Body of pancreas (tissue), 4 donors: ENCODE results near the gene LYRM4. TPM values are rescaled to one million over a fixed set of nuclear protein-coding genes. Genes with fewer than 3 reads are reported as not detected.
A peak's percentile ranks its signal among the peaks of the same experiment; 100 is the strongest.

ENCODE experiments used
- ATAC-seq: fragments of 150-250 bp; one replicate; pipeline ENCODE4 v1.9.1; 2016
- DNase-seq, 4 donors: peaks; one replicate each; pipeline ENCODE4 v3.0.0-alpha.2; 2019
- H3K27ac ChIP-seq, 4 donors: fragments of 200-600 bp; sonication (generic); 1 replicate in 3 of 4; 2 replicates in 1 of 4; pipeline versions ENCODE4 v1.5.1 to v1.6.1; 2016 to 2019; ENCODE audit warnings: mild to moderate bottlenecking in 1 of 4, mixed read lengths in 1 of 4, moderate library complexity in 1 of 4
- H3K27me3 ChIP-seq, 2 donors: fragments of 200-600 bp; sonication (generic); one replicate each; pipeline ENCODE4 v1.6.0; 2016; ENCODE audit warnings: mild to moderate bottlenecking in 1 of 2
- H3K36me3 ChIP-seq, 2 donors: fragments of 200-600 bp; sonication (generic); replicated peaks in 1 of 2; 2 replicates each; pipeline ENCODE4 v1.5.1; 2016; ENCODE audit warnings: low read depth in 2 of 2; ENCODE audit not compliant: insufficient read depth in 1 of 2
- H3K4me1 ChIP-seq: fragments of 200-600 bp; sonication (generic); one replicate; pipeline ENCODE4 v1.6.0; 2016
- H3K4me3 ChIP-seq, 2 donors: fragments of 200-600 bp; sonication (generic); 1 replicate in 1 of 2; 2 replicates in 1 of 2; pipeline ENCODE4 v1.5.1; 2016 to 2019
- H3K9me3 ChIP-seq, 3 donors: fragments of 200-600 bp; sonication (generic); 1 replicate in 2 of 3; 2 replicates in 1 of 3; pipeline ENCODE4 v1.5.1; 2016
- CTCF ChIP-seq, 7 experiments: fragments of 450-650 bp in 4 of 7; fragments of 200-600 bp in 3 of 7; sonication (generic) in 3 of 7; IDR thresholded peaks; one replicate each; pipeline ENCODE4 v1.5.1; 2016 to 2019; ENCODE audit warnings: antibody characterized with exemption in 7 of 7
- POLR2A ChIP-seq, 3 donors: fragments of 450-650 bp; IDR thresholded peaks; one replicate each; pipeline ENCODE4 v1.6.1; 2016; ENCODE audit warnings: antibody characterized with exemption in 3 of 3, mild to moderate bottlenecking in 2 of 3
- WGBS, 2 donors: methylation state at CpG; one replicate each; pipeline ENCODE4 v1.1.5; 2017; 5-methylcytosine and 5-hydroxymethylcytosine counted together
- intact Hi-C: fragments of 100-400 bp; cut with DNase I; formaldehyde crosslinking; loops from one replicate; pipeline ENCODE4 v1.15.1; 2023
- total RNA-seq, 2 donors: library from RNA; depleted of rRNA; stranded (reverse); fragments of >200 nt; gene quantifications; one replicate each; pipeline ENCODE4 v1.1.0, GENCODE V29; 2016

Gene LYRM4
- total RNA-seq, 2 donors from 2014 or later: 15.3 to 18.5 TPM

- intact Hi-C loops: loop anchor here (5.0 kb wide), 1 partner anchor 161 kb away; no protein-coding TSS in a partner anchor
- Histone ChIP-seq H3K9me3 (no peaks in the 10 kb centered on the region), H3K27ac (no peak overlapping the region), H3K27me3 (no peaks in the 10 kb centered on the region), H3K4me3 (no peak overlapping the region), H3K4me1 (peaks cover 15% of the 10 kb centered on the region), H3K36me3 (no peaks in the 10 kb centered on the region)
- TF ChIP-seq POLR2A (IDR thresholded peaks at IDR 0.05) (no peak), CTCF (IDR thresholded peaks at IDR 0.05) (no peak)
- no peak for DNase-seq
- WGBS, 2 donors: 70 to 79% methylated on average over 8 of the region's 8 CpGs
- no peak for ATAC-seq
These were observed 42.9 kb upstream of the LYRM4 start for GRCh38 chr6:5303682-5304081.

GRCh38 chr6:5302995-5303622 lies 42.4 kb upstream of the LYRM4 start:
- no peaks in the 10 kb centered on the region for H3K27me3 ChIP-seq
- H3K9me3 ChIP-seq: no peaks in the 10 kb centered on the region
- intact Hi-C loops: loop anchor here (5.0 kb wide), 1 partner anchor 161 kb away; no protein-coding TSS in a partner anchor
- DNase-seq: peak; percentile 68 to 79 (median 74)
- H3K36me3 ChIP-seq: no peaks in the 10 kb centered on the region
- peak; percentile 83 for ATAC-seq
- no peak for TF ChIP-seq POLR2A (IDR thresholded peaks at IDR 0.05)
- peak; percentile 48 to 72 (median 66) for TF ChIP-seq CTCF (IDR thresholded peaks at IDR 0.05)
- H3K27ac ChIP-seq: no peak overlapping the region
- WGBS, 2 donors: 36 to 44% methylated on average over 10 of the region's 10 CpGs
- peaks cover 15% of the 10 kb centered on the region for H3K4me1 ChIP-seq
- no peak overlapping the region for H3K4me3 ChIP-seq

- H3K27me3 ChIP-seq: no peaks in the 10 kb centered on the region
- no peaks in the 10 kb centered on the region for H3K9me3 ChIP-seq
- TF ChIP-seq CTCF (IDR thresholded peaks at IDR 0.05) (no peak), POLR2A (IDR thresholded peaks at IDR 0.05) (no peak)
- no peak for DNase-seq
- ATAC-seq: no peak
- H3K27ac ChIP-seq: no peak overlapping the region
- peaks cover 15% of the 10 kb centered on the region for H3K4me1 ChIP-seq
- H3K4me3 ChIP-seq: no peak overlapping the region
- intact Hi-C loops: loop anchor here (5.0 kb wide), 1 partner anchor 160 kb away; no protein-coding TSS in a partner anchor
- WGBS, 2 donors: 67 to 78% methylated on average over 10 of the region's 10 CpGs
- H3K36me3 ChIP-seq: no peaks in the 10 kb centered on the region
These were observed 41.6 kb upstream of the LYRM4 start for GRCh38 chr6:5302220-5302946.

GRCh38 chr6:5300206-5300764 lies 39.5 kb upstream of the LYRM4 start:
- no peak for ATAC-seq
- intact Hi-C loops: loop anchor here (5.0 kb wide), 1 partner anchor 158 kb away; no protein-coding TSS in a partner anchor

More at GRCh38 chr6:5300206-5300764, 39.5 kb upstream of the LYRM4 start:
- TF ChIP-seq POLR2A (IDR thresholded peaks at IDR 0.05): no peak
- no peak for TF ChIP-seq CTCF (IDR thresholded peaks at IDR 0.05)
- H3K27ac ChIP-seq: no peak overlapping the region
- peaks cover 15% of the 10 kb centered on the region for H3K4me1 ChIP-seq
- H3K9me3 ChIP-seq: no peaks in the 10 kb centered on the region
- H3K27me3 ChIP-seq: no peaks in the 10 kb centered on the region
- no peaks in the 10 kb centered on the region for H3K36me3 ChIP-seq
- no peak overlapping the region for H3K4me3 ChIP-seq
- DNase-seq: no peak
- 63 to 78% methylated on average over 1 of the region's 1 CpG for WGBS, 2 donors
